Thyroid gland (tissue), 4 donors: ENCODE measurements around the gene TMEM223. TPM values are rescaled to one million over a fixed set of nuclear protein-coding genes. Genes with fewer than 3 reads are reported as not detected.
"Not testable (repeated sequence)": the region's sequence is repeated elsewhere in the genome, so short reads cannot be mapped to it uniquely, and the experiment has no call there.

ENCODE experiments used
- DNase-seq, 2 donors: peaks; one replicate each; pipeline ENCODE4 v3.0.0-alpha.2; 2019
- H3K27ac ChIP-seq, 3 donors: fragments of 200-600 bp; sonication (generic); 1 replicate in 2 of 3; 2 replicates in 1 of 3; pipeline ENCODE4 v1.5.1; 2016 to 2019; ENCODE audit warnings: mild to moderate bottlenecking in 1 of 3, moderate library complexity in 1 of 3
- H3K27me3 ChIP-seq: fragments of 200-600 bp; sonication (generic); one replicate; pipeline ENCODE4 v1.5.1; 2019
- H3K36me3 ChIP-seq, 2 donors: fragments of 200-600 bp; sonication (generic); one replicate each; pipeline ENCODE4 v1.5.1; 2016 to 2019
- H3K4me1 ChIP-seq, 2 donors: fragments of 200-600 bp; sonication (generic); one replicate each; pipeline ENCODE4 v1.5.1; 2017 to 2019
- H3K4me3 ChIP-seq, 3 donors: fragments of 200-600 bp; sonication (generic); replicated peaks in 1 of 3; 1 replicate in 2 of 3; 2 replicates in 1 of 3; pipeline ENCODE4 v1.5.1; 2016; ENCODE audit warnings: mild to moderate bottlenecking in 1 of 3
- H3K9me3 ChIP-seq: fragments of 200-600 bp; sonication (generic); one replicate; pipeline ENCODE4 v1.5.1; 2017
- CTCF ChIP-seq, 6 experiments: fragments of 200-600 bp in 3 of 6; fragments of 450-650 bp in 3 of 6; sonication (generic) in 3 of 6; IDR thresholded peaks; one replicate each; pipeline ENCODE4 v1.5.1; 2016 to 2019; ENCODE audit warnings: antibody characterized with exemption in 6 of 6, mild to moderate bottlenecking in 2 of 6, inconsistent platforms in 1 of 6, moderate library complexity in 1 of 6
- POLR2A ChIP-seq, 2 donors: fragments of 450-650 bp; IDR thresholded peaks; one replicate each; pipeline ENCODE4 v1.6.1; 2017; ENCODE audit warnings: antibody characterized with exemption in 2 of 2, mild to moderate bottlenecking in 2 of 2, moderate library complexity in 1 of 2
- WGBS, 2 donors: methylation state at CpG; one replicate each; pipeline ENCODE4 v1.1.5; 2017; 5-methylcytosine and 5-hydroxymethylcytosine counted together
- intact Hi-C: fragments of 100-400 bp; cut with DNase I; formaldehyde crosslinking; loops from one replicate; pipeline ENCODE4 v1.15.1; 2023
- microRNA-seq: library from miRNA; unstranded; fragments of <30 nt; microRNA quantifications from one replicate; pipeline ENCODE4, GENCODE V29; 2016
- small RNA-seq: library from RNA; depleted of rRNA; stranded (forward); fragments of <200 nt; gene quantifications from one replicate; pipeline ENCODE3, GENCODE V24; 2016
- total RNA-seq, 4 donors: library from RNA; depleted of rRNA; stranded (reverse); fragments of >200 nt; gene quantifications; one replicate each; pipeline ENCODE4 v1.2.3, GENCODE V29; 2016

The TMEM223 gene
- total RNA-seq, 4 donors from 2014 or later, result 9.1 to 46.5 (median 29.7) TPM

GRCh38 chr11:62753736-62754603 lies 37.8 kb downstream of the TMEM223 start, which contains the start of gene ZBTB3:
Gene ZBTB3 (minus strand): TSS chr11:62754160. CDS start chr11:62753664, 496 bp downstream.
- Histone ChIP-seq H3K27me3 (no peaks in the 10 kb centered on the region), H3K27ac (peak within 1 kb of the TSS; percentile 62 to 94 (median 75)), H3K4me1 (peaks cover 10 to 21% of the 10 kb centered on the region in 2 donors), H3K9me3 (no peaks in the 10 kb centered on the region), H3K36me3 (peaks cover 7 to 9% of the 10 kb centered on the region in 2 donors), H3K4me3 (peak within 1 kb of the TSS; percentile 9 to 59 (median 19))
- TF ChIP-seq CTCF (IDR thresholded peaks at IDR 0.05) (peak in 1 of 6 experiments; percentile 26), POLR2A (IDR thresholded peaks at IDR 0.05) (peak; percentile 33 to 89)
- 1% methylated on average over 38 to 46 of the region's 47 CpGs for WGBS, 2 donors
- DNase-seq, result peak; percentile 99
- intact Hi-C loops, result no loop called here

GRCh38 chr11:62752994-62753735 lies 38.6 kb downstream of the TMEM223 start:
- Histone ChIP-seq H3K4me3 (peak overlapping the region in 1 of 3 donors; percentile 59), H3K27me3 (no peaks in the 10 kb centered on the region), H3K27ac (peak overlapping the region in 2 of 3 donors; percentile 75 to 94), H3K36me3 (peaks cover 7 to 9% of the 10 kb centered on the region in 2 donors), H3K4me1 (peaks cover 10 to 21% of the 10 kb centered on the region in 2 donors), H3K9me3 (no peaks in the 10 kb centered on the region)
- TF ChIP-seq CTCF (IDR thresholded peaks at IDR 0.05), result no peak
- TF ChIP-seq POLR2A (IDR thresholded peaks at IDR 0.05), result no peak
- WGBS, 2 donors, result 89 to 91% methylated on average over 7 to 15 of the region's 15 CpGs
- DNase-seq, result peak in 1 of 2 donors; percentile 12
- intact Hi-C loops, result no loop called here

GRCh38 chr11:62752177-62752785 lies 39.5 kb downstream of the TMEM223 start:
- no peak overlapping the region for H3K4me3 ChIP-seq
- TF ChIP-seq POLR2A (IDR thresholded peaks at IDR 0.05), result no peak
- peaks cover 13 to 26% of the 10 kb centered on the region in 2 donors for H3K4me1 ChIP-seq
- intact Hi-C loops, result no loop called here
- no peak overlapping the region for H3K27ac ChIP-seq
- H3K9me3 ChIP-seq, result no peaks in the 10 kb centered on the region
- peaks cover 7 to 9% of the 10 kb centered on the region in 2 donors for H3K36me3 ChIP-seq
- H3K27me3 ChIP-seq, result no peaks in the 10 kb centered on the region
- WGBS, 2 donors, result 97 to 98% methylated on average over 13 of the region's 14 CpGs
- no peak for DNase-seq

GRCh38 chr11:62749931-62750330 lies 41.9 kb downstream of the TMEM223 start:
- H3K4me3 ChIP-seq, H3K27me3 ChIP-seq, DNase-seq, intact Hi-C loops, H3K27ac ChIP-seq, H3K9me3 ChIP-seq, H3K36me3 ChIP-seq: not testable (repeated sequence)
- 93 to 98% methylated on average over 5 of the region's 5 CpGs for WGBS, 2 donors
- peaks cover 13 to 30% of the 10 kb centered on the region in 2 donors for H3K4me1 ChIP-seq

- peak overlapping the region; percentile 57 to 66 (median 65) for H3K27ac ChIP-seq
- DNase-seq, result peak; percentile 63 to 74
- intact Hi-C loops, result no loop called here
- no peaks in the 10 kb centered on the region for H3K9me3 ChIP-seq
- no peak overlapping the region for H3K4me3 ChIP-seq
- H3K27me3 ChIP-seq, result no peaks in the 10 kb centered on the region
- peaks cover 3 to 17% of the 10 kb centered on the region in 2 donors for H3K4me1 ChIP-seq
- 49 to 52% methylated on average over 9 of the region's 9 CpGs for WGBS, 2 donors
- peaks cover 7 to 8% of the 10 kb centered on the region in 2 donors for H3K36me3 ChIP-seq
- no peak for TF ChIP-seq POLR2A (IDR thresholded peaks at IDR 0.05)
- TF ChIP-seq CTCF (IDR thresholded peaks at IDR 0.05), result no peak
Observed at GRCh38 chr11:62747475-62748160, 44.2 kb downstream of the TMEM223 start.

Small RNA genes within 50 kb of the gene (microRNA-seq; reads per million reads assigned to microRNA genes)
- gene MIR6514 (1.5 reads per million), gene MIR6748 (not detected)

Small RNA genes within 50 kb of the gene (small RNA-seq; reads per million reads assigned to genes)
- gene MIR6514 (0.38 reads per million), gene RNU6-118P (not detected)

Other genes with a start within 250 kb of the TMEM223 start
- 100 to 1,000 TPM; 227 to 400 (median 288) TPM for gene AHNAK, start 245.2 kb downstream of the TMEM223 start, total RNA-seq
- 1,000 to 10,000 TPM; 1,334 to 1,814 (median 1,607) TPM for gene EEF1G, start 218.1 kb downstream of the TMEM223 start, total RNA-seq
- gene TUT1, start 200.5 kb downstream of the TMEM223 start, total RNA-seq, result 10 to 100 TPM; 13.7 to 20.0 (median 16.1) TPM
- gene MTA2, start 190.1 kb downstream of the TMEM223 start, total RNA-seq, result 10 to 100 TPM; 65.3 to 76.7 (median 70.7) TPM
- 10 to 100 TPM; 28.3 to 58.0 (median 46.6) TPM for gene EML3, start 179.2 kb downstream of the TMEM223 start, total RNA-seq
- gene ROM1, start 178.7 kb downstream of the TMEM223 start, total RNA-seq, result 1 to 10 TPM; 2.5 to 7.0 (median 5.2) TPM
- 10 to 100 TPM; 23.0 to 33.4 (median 25.1) TPM for gene B3GAT3, start 170.0 kb downstream of the TMEM223 start, total RNA-seq
- gene GANAB, start 145.4 kb downstream of the TMEM223 start, total RNA-seq, result 100 to 1,000 TPM; 158 to 297 (median 201) TPM
- 10 to 100 TPM; 14.8 to 26.5 (median 23.5) TPM for gene INTS5, start 138.7 kb downstream of the TMEM223 start, total RNA-seq
- 10 to 100 TPM; 24.1 to 34.5 (median 29.6) TPM for gene C11orf98, start 126.8 kb downstream of the TMEM223 start, total RNA-seq
- gene CSKMT, start 126.7 kb downstream of the TMEM223 start, total RNA-seq, result 10 to 100 TPM in 1 of 4 donors, 1 to 10 TPM in 2, under 1 TPM in 1; 0.83 to 13.5 (median 5.7) TPM
- 10 to 100 TPM in 2 of 4 donors, 1 to 10 TPM in 2; 5.7 to 10.6 (median 8.1) TPM for gene UQCC3, start 120.3 kb downstream of the TMEM223 start, total RNA-seq
- 10 to 100 TPM in 2 of 4 donors, 1 to 10 TPM in 2; 5.8 to 15.5 (median 9.3) TPM for gene LBHD1, start 119.7 kb downstream of the TMEM223 start, total RNA-seq
- gene UBXN1, start 112.9 kb downstream of the TMEM223 start, total RNA-seq, result 100 to 1,000 TPM; 120 to 184 (median 149) TPM
- gene LRRN4CL, start 102.5 kb downstream of the TMEM223 start, total RNA-seq, result 10 to 100 TPM in 2 of 4 donors, 1 to 10 TPM in 2; 2.5 to 18.3 (median 9.0) TPM
- gene BSCL2, start 84.6 kb downstream of the TMEM223 start, total RNA-seq, result 100 to 1,000 TPM in 2 of 4 donors, 10 to 100 TPM in 2; 54.9 to 153 (median 89.4) TPM
- gene GNG3, start 84.3 kb downstream of the TMEM223 start, total RNA-seq, result not detected
- 10 to 100 TPM; 16.4 to 30.8 (median 21.5) TPM for gene HNRNPUL2, start 64.5 kb downstream of the TMEM223 start, total RNA-seq
- gene TTC9C, start 63.5 kb downstream of the TMEM223 start, total RNA-seq, result 10 to 100 TPM; 21.3 to 29.3 (median 25.4) TPM
- gene ZBTB3, start 37.8 kb downstream of the TMEM223 start, total RNA-seq, result 10 to 100 TPM; 10.1 to 17.1 (median 14.8) TPM
- 10 to 100 TPM; 32.1 to 76.5 (median 50.6) TPM for gene POLR2G, start 30.4 kb downstream of the TMEM223 start, total RNA-seq
- 10 to 100 TPM; 41.2 to 55.0 (median 45.5) TPM for gene TAF6L, start 20.6 kb downstream of the TMEM223 start, total RNA-seq
- gene TMEM179B, start 4.6 kb downstream of the TMEM223 start, total RNA-seq, result 100 to 1,000 TPM in 2 of 4 donors, 10 to 100 TPM in 2; 78.6 to 126 (median 92.4) TPM
- 10 to 100 TPM; 56.8 to 83.7 (median 80.9) TPM for gene NXF1, start 13.4 kb upstream of the TMEM223 start, total RNA-seq
- 10 to 100 TPM; 26.3 to 62.8 (median 56.7) TPM for gene STX5, start 40.0 kb upstream of the TMEM223 start, total RNA-seq
- gene TEX54, start 40.8 kb upstream of the TMEM223 start, total RNA-seq, result not detected
- 10 to 100 TPM; 25.2 to 76.1 (median 33.6) TPM for gene WDR74, start 47.6 kb upstream of the TMEM223 start, total RNA-seq
- gene SLC3A2, start 88.9 kb upstream of the TMEM223 start, total RNA-seq, result 100 to 1,000 TPM; 145 to 295 (median 159) TPM
- gene CHRM1, start 129.4 kb upstream of the TMEM223 start, total RNA-seq, result not detected
- gene SLC22A6, start 193.0 kb upstream of the TMEM223 start, total RNA-seq, result not detected
- not detected for gene SLC22A8, start 223.8 kb upstream of the TMEM223 start, total RNA-seq